MV-4-11 (cell line): Measurements from ENCODE around the gene BMP6.

Experiments used
- DNase-seq: peaks from one replicate; lab custom pipeline; 2025; lab: John Stamatoyannopoulos, UW

BMP6 gene

DNA sequence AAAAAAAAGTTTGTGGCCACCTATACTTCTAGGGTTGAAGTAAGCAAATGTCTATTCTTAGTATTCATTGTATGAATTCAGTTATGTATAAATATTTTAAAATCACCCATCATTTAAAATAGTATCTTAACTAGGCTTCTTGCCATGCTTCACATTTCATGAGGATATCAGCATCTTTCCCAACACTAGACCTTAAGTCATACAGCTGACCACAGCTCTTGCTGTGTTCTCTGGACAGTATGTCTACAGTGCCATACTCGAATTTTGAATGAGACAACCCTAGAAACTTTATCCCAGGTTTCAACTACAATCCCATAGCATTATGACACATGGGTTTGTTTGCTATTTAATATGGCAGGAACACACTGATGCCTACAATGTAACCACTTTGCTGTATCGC lies 179.5 kb downstream of the BMP6 start:
- DNase-seq, result no peak

DNA sequence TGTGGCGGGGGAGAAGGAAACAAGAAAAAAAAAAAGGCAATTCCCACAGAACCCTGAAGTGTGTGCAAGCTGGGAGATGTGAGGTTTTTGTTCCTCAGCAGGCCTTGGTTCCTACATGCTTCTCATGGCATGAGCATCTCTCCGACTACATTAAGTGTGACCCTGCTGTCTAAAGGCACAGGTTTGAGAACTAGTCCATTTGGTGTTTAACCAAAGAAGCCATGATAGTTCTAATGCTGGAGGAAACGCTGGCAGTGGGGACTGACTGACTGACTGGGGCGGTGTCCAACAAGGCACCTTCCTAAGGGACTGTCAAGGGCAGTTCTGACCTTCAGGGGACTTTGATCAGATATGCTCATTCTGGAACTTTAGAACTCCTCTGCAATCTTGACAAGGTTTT lies 180.8 kb downstream of the BMP6 start:
- no peak for DNase-seq

DNA sequence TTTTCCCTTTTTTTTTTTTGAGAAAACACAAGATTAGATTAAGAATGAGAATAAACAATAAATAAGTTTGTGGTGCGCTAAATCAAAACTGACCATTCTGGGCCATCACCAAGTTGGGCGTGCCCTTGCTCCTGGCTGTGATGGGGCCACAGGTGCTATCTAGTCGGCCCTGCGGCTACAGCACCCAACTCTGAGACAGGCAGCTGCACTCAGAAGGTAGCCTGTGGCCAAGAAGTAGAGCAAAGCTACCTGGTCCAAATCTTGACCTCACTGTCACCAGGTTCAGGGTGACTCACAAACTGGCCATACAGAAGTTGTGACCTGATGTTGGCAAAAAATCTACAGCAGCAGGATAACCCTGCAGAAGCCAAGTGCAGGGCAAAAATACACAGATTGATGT lies 181.3 kb downstream of the BMP6 start:
- DNase-seq, result no peak

DNA sequence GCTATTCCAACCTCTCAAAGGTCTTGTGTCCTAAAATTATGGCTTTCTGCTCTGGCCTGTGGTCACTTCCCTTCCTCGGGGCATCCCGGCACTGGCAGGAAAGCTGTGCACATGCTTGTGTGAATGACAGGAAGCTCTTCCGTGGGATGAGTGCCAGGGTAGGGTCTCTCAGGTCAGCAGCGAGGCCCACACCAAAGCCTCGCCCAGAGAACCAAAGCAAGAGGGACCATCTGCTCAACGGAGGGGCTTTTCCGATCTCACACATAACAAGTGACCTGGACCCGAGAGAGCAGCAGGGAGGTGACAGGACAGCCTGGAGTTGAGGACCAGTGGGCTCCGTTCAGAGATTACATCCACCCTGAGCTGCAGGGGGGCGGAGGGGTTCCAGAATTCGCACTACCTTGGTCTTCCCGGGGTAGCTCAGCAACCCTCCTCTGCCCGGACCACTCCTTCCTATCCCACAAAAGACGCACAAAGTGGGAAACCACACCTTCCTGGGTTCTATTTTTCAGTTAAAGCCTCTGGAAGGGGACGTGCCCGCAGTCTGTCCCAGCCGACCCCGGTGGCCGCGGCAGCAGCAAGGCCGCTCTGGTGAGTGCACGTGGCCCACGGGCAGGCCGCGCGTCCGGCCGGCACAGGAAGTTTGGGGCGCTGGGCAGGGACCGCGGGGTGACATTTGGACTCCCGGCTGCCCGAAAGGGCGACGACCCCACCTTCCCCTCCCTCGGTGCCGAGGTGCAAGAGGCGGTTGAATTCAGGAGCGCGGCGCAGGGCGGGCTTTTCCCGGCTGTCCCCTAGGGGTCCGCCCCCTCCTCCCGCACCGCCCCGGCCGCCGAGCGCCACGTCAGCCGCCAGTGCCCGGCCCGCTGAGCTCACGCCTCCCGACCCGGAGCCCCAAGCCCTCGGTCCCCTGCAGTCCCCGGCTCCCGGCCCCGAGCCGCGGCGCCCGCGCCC lies 183.7 kb downstream of the BMP6 start:
- DNase-seq, result no peak

DNA sequence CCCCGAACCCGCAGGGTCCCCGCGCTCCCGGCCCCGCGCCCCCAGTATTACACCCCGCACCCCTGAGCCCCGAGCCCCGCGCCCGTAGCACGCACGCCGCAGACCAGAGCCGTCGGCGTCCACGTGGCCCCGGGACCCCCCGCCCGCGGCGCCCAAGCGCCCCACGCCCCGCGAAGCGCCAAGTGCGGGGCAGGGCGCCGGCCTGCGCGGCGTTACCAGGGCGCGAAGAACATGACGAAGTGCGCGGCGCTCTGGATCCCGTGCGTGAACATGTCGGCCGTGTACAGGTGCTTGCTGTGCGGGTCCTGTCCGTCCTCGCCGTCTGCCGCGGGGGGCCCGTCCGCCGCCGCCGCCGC lies 184.4 kb downstream of the BMP6 start:
- no peak for DNase-seq

DNA sequence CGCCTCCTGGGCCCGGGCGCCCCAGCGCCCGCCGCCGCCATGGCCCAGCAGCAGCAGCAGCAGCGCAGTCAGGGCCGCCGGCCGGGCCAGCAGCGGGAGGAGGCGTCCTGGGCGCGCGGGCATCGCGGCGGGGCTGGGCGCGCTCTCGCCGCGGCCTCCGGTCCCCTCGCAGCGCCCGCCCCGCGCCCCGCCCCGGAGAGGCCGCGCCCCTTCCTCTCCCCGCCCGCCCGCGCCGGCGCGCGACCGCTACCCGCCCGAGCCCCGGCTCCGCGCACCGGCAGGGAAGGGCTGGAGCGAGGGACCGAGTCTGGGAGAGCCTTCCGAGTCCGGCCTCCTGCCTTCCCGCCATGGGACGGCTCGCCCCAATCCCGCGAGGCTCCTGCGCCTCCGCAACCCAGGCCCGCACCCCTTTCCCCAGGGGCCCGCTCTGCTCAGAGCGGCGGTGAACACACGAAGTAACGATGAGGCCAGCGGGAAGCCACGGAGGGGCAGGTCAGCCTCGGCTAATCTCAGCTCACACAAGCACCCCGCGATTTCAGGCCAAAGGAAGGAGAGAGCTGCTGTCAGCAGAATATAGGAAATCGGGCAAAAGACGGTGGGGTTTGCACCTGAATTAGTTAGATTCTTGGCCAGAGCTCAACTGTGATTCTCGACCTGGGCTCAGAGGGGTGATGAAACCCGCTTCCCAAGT lies 184.9 kb downstream of the BMP6 start, which contains the start of gene TXNDC5:
Gene TXNDC5 (minus strand): TSS at position 135 of the 691 bp plus-strand sequence. CDS start 12 bp downstream, at position 123.
- DNase-seq, result peak; percentile 43

DNA sequence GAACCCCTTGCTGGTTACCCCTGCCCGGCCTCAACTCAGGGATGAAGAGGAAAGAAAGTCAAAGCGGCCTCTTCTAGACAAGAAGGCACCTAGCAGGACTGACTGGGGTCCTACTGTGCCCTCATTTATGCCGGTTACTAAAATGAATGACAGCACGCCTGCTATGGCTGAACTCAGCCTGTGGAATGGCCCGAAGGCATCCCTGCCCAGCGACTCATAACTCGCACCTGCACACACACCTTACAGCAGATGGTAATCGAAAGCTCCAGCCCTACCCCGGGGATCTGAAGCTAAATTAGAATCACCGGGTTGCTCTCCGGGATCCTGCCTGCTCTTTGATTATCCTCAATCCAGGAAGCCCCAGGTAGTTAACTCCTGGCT lies 185.4 kb downstream of the BMP6 start:
- no peak for DNase-seq

DNA sequence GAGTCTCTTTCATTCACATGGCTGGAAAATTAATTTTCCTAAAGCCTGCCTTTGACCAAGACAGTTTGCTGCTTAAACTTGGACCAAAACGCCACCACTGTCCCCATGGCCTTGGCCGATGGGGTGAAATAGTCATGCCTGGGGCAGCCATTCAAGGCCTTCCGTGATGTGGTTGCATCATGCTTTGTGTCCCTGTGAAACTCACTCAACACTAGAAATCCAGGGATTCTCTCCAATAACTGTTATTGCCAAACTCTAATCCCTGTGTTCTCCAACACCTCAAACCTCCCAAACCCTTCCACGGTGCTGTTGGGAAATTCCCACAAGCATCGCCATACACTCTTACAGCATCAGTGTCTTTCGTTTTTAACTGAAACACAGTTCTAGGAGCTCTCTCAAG lies 186.1 kb downstream of the BMP6 start:
- no peak for DNase-seq

DNA sequence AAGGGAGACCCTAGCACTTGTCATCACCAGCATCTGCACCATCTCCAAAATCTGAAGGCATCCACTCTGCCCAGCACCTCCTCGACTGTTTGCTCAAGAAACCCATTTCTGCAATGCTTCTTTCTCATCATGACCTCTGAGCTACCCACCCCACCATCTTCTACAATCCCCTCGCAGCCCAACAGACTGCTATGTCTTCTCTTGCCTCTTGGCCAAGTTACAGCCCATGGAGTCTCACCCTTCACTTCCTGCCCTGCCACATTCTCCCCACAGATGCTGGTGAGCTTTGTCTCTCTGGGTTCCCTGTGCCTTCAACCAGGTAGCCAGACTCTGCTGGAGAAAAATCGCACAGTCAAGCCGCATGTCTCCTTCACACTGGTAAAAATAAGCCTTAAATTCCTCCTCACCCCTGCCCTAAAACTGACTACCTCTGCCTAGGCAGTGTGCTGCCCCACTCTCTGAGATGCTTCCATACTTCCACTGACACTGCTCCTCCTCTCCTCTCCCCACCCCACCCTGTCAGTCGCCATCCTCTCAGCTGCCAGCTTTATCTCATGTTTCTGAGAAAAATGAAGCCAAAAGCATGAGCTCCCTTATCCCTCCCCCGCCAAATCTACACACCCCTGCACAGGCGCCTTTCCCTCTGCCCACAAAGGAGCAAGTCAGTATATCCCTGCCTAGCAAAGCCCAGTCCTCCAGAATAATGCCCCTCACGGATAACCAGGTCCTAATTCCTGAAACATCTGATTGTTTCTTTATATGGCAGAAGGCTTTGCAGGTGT lies 187.0 kb downstream of the BMP6 start:
- DNase-seq, result no peak

DNA sequence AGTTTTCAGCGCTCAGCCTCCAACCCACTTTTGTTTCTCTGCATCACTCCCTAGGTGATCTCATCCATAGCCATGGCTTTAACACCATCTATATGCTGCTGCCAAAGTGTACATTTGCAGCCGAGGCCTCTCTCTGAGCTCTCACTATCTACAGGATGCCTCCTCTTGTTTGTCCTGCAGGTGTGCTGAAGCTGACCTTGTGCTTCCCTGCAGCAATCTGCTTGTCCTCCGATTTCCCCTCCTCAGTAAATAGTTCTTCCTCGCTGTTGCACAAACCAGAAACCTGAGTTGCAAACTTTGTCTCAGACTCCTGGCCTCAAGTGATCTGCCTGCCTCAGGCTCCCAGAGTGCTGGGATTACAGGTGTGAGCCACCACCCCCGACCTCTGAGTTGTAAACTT lies 188.4 kb downstream of the BMP6 start:
- no peak for DNase-seq

DNA sequence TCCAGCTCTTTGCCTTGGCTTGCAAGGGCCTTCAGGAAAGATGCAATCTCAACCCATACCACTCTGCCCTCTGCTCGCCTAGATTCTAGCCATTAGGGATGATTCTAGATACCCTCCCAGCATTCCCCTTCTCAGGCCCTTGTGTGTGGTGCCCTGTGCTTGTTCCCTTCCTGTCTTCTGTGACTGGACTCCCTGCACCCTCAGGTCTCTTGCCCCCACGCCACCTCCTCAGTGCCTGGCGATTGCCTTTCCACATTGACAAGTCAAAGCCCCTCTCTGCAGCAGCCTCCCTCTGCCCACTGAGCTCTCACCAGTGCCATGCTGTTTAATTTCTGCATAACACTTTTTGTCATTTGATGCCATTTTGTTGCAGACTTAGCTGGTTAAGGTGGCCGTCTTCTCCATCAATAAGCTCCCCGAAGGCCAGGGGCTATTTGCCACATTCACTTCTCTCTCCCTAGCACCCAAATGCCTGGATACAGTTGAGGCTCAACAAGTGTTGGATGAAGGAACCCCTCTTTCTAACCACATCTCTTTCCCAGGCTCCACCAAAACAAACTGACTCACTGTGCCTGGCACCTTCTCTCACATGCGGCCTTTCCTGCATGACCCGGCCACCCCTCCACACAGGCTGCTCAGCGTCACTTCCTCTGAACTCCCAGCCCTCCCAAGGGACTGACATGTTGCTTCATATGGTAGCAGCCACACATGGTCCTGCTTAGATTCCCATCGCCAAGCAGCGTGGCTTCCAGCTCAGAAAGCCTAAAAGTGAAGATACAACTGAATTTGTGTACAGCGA lies 189.3 kb downstream of the BMP6 start:
- peak; percentile 84 for DNase-seq

DNA sequence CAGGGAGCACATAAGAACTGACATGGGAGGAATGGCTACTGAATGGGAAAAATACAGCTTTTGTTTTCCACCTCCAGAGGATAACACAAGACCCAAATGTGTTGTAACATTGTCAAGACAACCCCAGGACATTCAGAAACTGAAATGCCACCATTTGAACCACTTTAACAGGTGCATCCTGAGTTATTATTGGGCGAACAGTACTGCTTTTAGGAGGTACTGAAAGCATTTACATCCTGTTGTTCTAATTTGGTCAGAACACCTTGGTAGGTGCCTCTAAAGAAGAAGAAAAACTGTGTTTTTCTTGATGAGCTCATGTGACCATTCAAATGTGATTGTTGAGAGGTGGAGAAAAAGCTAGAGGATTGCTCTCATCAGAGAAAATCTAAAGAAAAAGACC lies 191.1 kb downstream of the BMP6 start:
- no peak for DNase-seq

DNA sequence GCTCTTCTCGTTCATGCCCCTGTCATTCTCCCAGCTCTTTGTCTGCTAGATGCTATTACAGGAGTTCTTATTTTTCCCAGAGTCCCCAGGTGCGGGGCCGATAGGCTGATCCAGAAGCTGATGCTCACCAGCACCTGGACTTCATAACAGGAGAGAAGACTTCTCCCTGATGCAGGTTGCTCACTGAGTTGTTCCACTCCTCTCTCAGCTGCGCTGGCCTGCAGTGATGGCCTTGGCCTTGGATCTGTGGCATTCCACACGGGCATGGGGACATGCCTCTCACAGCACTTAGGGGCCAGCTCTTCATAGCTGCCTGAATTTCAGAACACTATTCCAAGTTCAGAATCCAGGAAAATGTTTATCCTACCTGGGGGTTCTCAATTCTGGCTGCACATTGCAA lies 191.8 kb downstream of the BMP6 start:
- no peak for DNase-seq

DNA sequence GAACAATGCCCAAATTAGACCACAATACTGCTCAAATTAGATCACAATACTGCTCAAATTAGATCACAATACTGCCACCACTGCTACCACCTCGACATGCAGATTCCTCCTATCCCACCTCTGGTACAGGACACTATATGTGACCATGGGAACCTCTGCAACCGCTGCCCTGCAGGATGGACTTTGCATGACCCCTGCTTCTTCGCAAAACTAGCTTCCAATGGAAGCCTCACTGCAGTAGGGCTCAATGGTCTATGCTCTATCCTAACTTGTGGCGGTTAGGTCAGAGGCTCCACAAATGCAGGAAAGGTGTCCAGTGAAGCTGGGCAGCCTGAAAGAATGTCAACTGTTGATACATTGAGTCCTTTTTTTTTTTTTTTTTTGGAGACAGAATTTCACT lies 192.5 kb downstream of the BMP6 start:
- DNase-seq, result no peak

DNA sequence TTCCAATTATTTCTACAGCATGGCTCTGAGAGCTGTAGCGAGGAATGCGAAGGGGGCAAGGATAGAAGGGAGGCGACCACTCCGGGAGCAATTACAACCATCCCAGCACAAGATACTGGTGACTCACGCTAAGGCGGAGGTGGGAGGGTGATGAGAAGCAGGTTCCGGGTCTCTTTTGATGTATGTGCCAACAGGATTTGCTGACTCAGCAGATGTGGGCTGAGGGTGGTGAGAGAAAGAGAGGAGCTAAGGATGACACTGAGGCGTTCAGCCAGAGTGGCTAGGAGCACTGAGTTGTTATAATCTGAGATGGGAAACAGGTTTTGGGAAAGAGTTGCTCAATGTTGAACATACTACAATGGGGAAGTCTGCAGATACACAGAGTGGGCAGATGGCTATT lies 194.0 kb downstream of the BMP6 start:
- peak; percentile 32 for DNase-seq

DNA sequence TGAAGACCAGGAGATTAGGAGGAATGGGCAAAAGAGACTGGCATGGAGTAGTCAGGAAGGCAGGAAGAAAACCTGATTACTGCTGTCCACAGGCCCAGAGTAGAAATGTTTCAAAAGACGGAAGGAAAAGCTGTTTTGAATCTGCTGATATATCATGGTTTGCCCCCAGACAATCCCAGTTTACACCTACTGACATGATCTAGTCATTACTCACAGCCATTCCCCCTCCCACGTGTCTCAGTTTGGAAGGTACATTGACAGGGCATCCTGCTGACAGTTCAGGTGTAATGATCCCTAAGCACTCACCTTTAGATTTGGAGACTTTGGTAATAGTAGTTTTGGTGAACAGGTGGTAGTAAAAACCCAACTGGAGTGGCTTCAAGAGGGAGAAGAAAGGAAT lies 194.5 kb downstream of the BMP6 start:
- no peak for DNase-seq

DNA sequence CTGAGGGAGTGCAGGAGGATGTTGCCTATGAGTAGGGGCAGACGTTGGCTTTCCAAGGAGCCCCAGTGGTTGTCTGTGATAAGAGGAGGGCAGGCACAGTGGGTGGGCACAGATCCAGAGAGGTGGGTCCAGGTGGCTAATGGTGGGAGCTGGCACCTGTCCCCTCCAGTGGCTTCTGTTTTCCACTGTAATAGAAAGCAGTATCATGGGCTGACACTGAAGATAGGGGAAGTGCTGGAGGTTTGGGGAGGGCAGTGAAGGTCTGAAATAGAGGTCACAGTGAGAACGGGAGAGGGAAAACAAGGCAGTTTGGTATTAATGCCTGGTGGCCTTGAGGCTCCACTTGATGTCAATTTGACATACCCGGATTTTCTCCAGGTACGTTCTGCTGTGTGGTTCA lies 195.1 kb downstream of the BMP6 start:
- DNase-seq, result no peak

DNA sequence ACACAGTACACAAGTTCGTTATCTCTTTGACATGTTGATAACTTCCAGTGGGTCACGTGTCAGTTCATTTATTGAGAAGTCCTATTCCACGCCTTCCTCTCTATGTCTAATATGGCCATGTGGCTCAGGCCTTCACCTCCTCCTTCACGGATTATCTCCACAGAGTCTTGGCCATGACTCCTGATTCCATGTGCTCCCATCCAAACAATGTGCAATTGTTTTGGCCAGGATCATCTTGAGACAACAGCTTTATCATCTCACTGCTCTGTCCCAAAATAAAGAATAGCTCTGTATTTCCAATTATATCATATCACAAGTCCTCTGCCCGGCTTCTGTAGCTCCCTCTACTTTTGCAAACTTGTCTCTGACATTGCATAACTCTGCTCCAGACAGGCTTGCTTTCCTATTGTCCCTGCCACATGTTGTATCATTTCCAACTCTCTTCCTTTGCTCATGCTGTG lies 195.8 kb downstream of the BMP6 start:
- peak; percentile 8 for DNase-seq

DNA sequence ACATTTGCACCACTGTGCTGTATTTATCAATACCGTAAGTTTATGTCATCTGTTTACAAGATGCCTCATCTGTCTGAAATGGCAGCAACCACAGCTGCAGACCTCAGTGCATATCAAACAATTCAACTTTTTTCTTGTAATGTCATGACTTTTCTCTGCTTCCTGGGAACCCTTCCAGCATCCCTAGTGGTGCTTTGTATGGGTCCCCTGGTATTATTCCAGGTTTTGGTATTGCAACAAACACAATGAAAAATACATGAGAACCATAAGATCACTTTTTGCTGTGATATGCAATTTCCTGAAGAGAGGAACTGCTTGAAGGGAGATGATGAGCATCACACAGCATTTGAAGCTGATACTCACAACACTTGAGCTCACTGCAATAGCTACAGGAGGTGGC lies 196.7 kb downstream of the BMP6 start:
- no peak for DNase-seq

DNA sequence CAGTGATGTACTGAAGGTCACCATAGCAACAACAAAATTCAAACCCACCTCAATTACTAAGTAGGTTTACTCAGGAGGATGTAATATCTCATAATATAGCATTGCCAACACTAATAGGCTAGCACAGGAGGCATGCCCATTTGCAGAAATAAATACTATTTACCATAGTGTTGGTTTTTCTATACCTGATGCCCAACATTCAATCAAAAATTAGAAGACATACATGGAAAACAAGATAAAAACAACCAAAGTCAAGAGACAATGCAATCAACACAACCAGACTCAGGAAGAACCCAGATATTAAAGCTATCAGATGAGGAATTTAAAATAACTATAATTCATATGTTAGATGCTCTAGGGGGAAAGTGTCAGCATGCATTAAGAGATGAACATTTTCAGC lies 199.0 kb downstream of the BMP6 start:
- DNase-seq, result no peak
